Gastroesophageal sphincter (tissue), 4 donors: ENCODE results near the gene CERS1. TPM values are rescaled to one million over a fixed set of nuclear protein-coding genes. Genes with fewer than 3 reads are reported as not detected.
A peak's percentile ranks its signal among the peaks of the same experiment; 100 is the strongest.

Source experiments
- ATAC-seq: fragments of 150-250 bp; one replicate; pipeline ENCODE4 v1.9.1; 2016; ENCODE audit warnings: mild to moderate bottlenecking, moderate library complexity
- H3K27ac ChIP-seq, 4 donors: fragments of 200-600 bp; sonication (generic) in 3 of 4; 1 replicate in 3 of 4; 2 replicates in 1 of 4; pipeline ENCODE4 v1.5.1; 2016 to 2019
- H3K27me3 ChIP-seq: fragments of 200-600 bp; sonication (generic); one replicate; pipeline ENCODE4 v1.5.1; 2019
- H3K36me3 ChIP-seq, 2 donors: fragments of 200-600 bp; sonication (generic); one replicate each; pipeline ENCODE4 v1.5.1; 2019; ENCODE audit warnings: control low read depth in 1 of 2
- H3K4me1 ChIP-seq, 3 donors: fragments of 200-600 bp; sonication (generic); 1 replicate in 2 of 3; 2 replicates in 1 of 3; pipeline ENCODE4 v1.5.1; 2016 to 2019; ENCODE audit warnings: control low read depth in 2 of 3
- H3K4me3 ChIP-seq, 2 donors: fragments of 200-600 bp; sonication (generic); one replicate each; pipeline ENCODE4 v1.5.1; 2019; ENCODE audit warnings: mild to moderate bottlenecking in 1 of 2, moderate library complexity in 1 of 2
- H3K9me3 ChIP-seq, 3 donors: fragments of 200-600 bp; sonication (generic); one replicate each; pipeline ENCODE4 v1.5.1; 2017 to 2019; ENCODE audit warnings: control low read depth in 2 of 3
- EP300 ChIP-seq: sonication (generic); formaldehyde crosslinking; IDR thresholded peaks from one replicate; pipeline ENCODE4 v1.6.1; 2017; ENCODE audit warnings: antibody characterized with exemption, mild to moderate bottlenecking
- POLR2A ChIP-seq, 2 donors: fragments of 450-650 bp; IDR thresholded peaks; one replicate each; pipeline ENCODE4 v1.6.1; 2017; ENCODE audit warnings: antibody characterized with exemption in 2 of 2, mild to moderate bottlenecking in 2 of 2, moderate library complexity in 1 of 2
- POLR2AphosphoS5 ChIP-seq: sonication (generic); formaldehyde crosslinking; IDR thresholded peaks from one replicate; pipeline ENCODE4 v1.6.1; 2017; ENCODE audit warnings: antibody characterized with exemption
- WGBS, 2 donors: methylation state at CpG; one replicate each; pipeline ENCODE4 v1.1.5; 2018; ENCODE audit warnings: low coverage in 1 of 2; 5-methylcytosine and 5-hydroxymethylcytosine counted together
- total RNA-seq, 4 donors: library from RNA; depleted of rRNA; stranded (reverse); fragments of >200 nt; gene quantifications; one replicate each; pipeline ENCODE4 v1.1.0, GENCODE V29; 2016
- TF ChIP-seq, protein P1 (sequence below), 4 experiments: fragments of 200-600 bp in 2 of 4; fragments of 450-650 bp in 2 of 4; sonication (generic) in 1 of 4; IDR thresholded peaks; one replicate each; pipeline ENCODE4 v1.5.1; 2017 to 2019; ENCODE audit warnings: antibody characterized with exemption in 4 of 4, mild to moderate bottlenecking in 2 of 4, moderate library complexity in 2 of 4

The CERS1 gene
- total RNA-seq, 4 donors from 2014 or later: 0.73 to 1.3 (median 0.81) TPM; not detected in 1

DNA sequence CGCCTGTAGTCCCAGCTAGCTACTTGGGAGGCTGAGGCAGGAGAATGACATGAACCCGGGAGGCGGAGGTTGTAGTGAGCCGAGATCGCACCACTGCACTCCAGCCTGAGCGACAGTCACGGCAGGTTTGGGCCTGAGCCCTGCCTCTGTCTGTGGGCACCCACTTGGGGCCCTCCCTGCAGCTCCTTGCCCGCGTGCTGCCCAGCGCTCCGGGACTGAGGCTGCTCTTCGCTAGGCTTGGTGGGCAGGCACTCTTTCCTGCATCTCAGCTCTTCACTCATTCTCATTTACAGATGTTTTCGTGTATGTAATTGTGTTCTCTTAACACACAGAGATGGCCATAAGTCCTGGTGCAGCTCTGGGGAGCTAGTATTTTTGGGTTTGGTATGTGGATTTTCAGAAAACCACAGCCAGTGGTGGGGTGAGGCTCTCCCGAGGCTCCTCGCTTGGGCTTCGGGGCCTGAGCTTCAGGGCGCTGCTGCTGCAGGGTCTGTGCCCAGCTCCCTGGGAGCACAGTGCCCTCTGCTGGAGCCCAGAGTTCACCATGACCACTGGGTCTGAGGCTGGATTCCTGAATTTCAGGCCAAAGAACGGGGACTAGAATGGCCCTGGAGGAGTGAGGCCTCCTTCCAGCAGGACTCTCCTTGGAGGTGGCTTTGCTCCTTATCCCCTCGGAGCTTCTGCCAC lies 49.0 kb downstream of the CERS1 start:
- no peak for TF ChIP-seq EP300
- TF ChIP-seq, protein P1, sequence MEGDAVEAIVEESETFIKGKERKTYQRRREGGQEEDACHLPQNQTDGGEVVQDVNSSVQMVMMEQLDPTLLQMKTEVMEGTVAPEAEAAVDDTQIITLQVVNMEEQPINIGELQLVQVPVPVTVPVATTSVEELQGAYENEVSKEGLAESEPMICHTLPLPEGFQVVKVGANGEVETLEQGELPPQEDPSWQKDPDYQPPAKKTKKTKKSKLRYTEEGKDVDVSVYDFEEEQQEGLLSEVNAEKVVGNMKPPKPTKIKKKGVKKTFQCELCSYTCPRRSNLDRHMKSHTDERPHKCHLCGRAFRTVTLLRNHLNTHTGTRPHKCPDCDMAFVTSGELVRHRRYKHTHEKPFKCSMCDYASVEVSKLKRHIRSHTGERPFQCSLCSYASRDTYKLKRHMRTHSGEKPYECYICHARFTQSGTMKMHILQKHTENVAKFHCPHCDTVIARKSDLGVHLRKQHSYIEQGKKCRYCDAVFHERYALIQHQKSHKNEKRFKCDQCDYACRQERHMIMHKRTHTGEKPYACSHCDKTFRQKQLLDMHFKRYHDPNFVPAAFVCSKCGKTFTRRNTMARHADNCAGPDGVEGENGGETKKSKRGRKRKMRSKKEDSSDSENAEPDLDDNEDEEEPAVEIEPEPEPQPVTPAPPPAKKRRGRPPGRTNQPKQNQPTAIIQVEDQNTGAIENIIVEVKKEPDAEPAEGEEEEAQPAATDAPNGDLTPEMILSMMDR (IDR thresholded peaks at IDR 0.05): peak in 3 of 4 experiments; percentile 83 to 93 (median 92)
- Histone ChIP-seq H3K4me3 (no peak overlapping the region), H3K4me1 (peaks cover 0 to 100% (median 52%) of the 10 kb centered on the region in 3 donors), H3K27me3 (no peaks in the 10 kb centered on the region), H3K9me3 (no peaks in the 10 kb centered on the region), H3K36me3 (peaks cover 0 to 37% of the 10 kb centered on the region in 2 donors), H3K27ac (peak overlapping the region in 3 of 4 donors; percentile 76 to 81 (median 78))
- 42 to 100% methylated on average over 1 to 7 of the region's 19 CpGs for WGBS, 2 donors
- peak; percentile 88 for ATAC-seq

DNA sequence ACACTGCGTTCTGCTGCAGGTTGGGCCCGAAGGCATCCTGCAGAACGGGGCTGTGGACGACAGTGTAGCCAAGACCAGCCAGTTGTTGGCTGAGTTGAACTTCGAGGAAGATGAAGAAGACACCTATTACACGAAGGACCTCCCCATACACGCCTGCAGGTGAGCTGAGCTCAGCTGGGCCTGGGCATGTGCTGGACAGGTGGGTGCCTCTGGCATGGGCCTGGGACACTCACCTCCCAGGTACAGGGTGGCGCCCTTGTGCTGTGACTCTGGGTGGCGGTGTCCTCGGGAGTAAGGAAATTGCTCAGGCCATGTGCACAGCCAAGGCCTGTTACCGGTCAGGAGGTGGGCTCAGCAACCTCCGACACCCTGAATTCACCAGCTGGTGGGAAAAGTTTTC lies 50.0 kb downstream of the CERS1 start:
- Histone ChIP-seq H3K9me3 (no peaks in the 10 kb centered on the region), H3K36me3 (peaks cover 0 to 27% of the 10 kb centered on the region in 2 donors), H3K27ac (peak overlapping the region in 1 of 4 donors; percentile 76), H3K4me3 (no peak overlapping the region), H3K4me1 (peaks cover 0 to 100% (median 62%) of the 10 kb centered on the region in 3 donors), H3K27me3 (no peaks in the 10 kb centered on the region)
- 60 to 80% methylated on average over 1 to 8 of the region's 12 CpGs for WGBS, 2 donors
- TF ChIP-seq, protein P1 (IDR thresholded peaks at IDR 0.05): no peak
- no peak for TF ChIP-seq POLR2A (IDR thresholded peaks at IDR 0.05)
- no peak for ATAC-seq

DNA sequence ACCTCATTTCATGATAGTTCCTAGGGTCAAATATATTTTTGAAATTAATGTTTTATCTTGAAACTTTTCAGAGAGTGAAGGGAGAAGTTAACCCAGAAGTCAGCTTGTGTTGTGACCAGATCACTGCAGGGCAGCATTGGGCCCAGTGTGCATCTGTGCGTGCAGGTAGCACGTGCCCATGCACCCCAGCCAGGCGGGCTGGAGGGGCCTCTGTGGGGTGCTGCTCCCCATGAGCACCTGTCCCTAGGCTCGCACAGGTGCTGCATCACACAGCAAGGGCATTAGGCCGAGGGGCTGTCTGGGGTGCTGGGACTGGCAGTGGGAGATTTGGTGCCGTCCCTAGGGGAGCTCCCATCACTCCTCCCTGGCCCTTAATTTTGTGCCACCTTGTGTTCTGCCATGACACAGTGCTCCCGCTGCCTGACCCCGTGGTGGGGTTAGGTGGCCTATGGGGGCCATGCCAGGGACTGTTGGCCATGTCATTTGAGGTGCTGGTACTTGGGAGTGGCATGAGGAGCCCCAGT lies 51.1 kb downstream of the CERS1 start:
- Histone ChIP-seq H3K27ac (no peak overlapping the region), H3K4me1 (peaks cover 0 to 100% (median 67%) of the 10 kb centered on the region in 3 donors), H3K27me3 (no peaks in the 10 kb centered on the region), H3K9me3 (no peaks in the 10 kb centered on the region), H3K4me3 (no peak overlapping the region), H3K36me3 (peaks cover 0 to 16% of the 10 kb centered on the region in 2 donors)
- 70 to 100% methylated on average over 3 to 4 of the region's 8 CpGs for WGBS, 2 donors
- TF ChIP-seq POLR2A (IDR thresholded peaks at IDR 0.05): no peak
- TF ChIP-seq POLR2AphosphoS5: no peak
- TF ChIP-seq EP300: no peak
- TF ChIP-seq, protein P1 (IDR thresholded peaks at IDR 0.05): no peak
- ATAC-seq: no peak

DNA sequence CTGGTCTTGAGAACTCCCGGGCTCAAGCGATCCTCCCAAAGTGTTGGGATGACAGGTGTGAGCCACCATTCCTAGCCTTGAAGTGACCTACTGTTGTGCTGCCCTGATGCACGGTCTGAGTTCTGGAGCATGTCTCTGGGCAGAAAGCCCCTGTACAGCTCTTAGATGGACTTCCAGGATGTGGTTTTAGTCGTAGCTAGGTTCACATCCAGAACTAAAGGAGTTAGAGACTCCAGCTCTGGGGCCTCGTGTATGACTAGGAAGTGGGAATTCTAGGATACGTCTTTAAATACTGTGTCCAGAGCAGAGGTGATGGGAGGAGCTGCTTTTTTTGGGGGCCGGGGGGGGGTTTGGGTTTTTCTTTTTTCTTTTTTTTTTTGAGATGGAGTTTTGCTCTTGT lies 52.0 kb downstream of the CERS1 start:
- 62% methylated on average over 4 of the region's 7 CpGs; no CpG with 5 or more reads in 1 of the 2 donors for WGBS, 2 donors
- H3K36me3 ChIP-seq: peaks cover 0 to 11% of the 10 kb centered on the region in 2 donors
- no peaks in the 10 kb centered on the region for H3K27me3 ChIP-seq
- no peak for TF ChIP-seq POLR2AphosphoS5
- TF ChIP-seq, protein P1 (IDR thresholded peaks at IDR 0.05): no peak
- no peak for TF ChIP-seq EP300
- no peak for TF ChIP-seq POLR2A (IDR thresholded peaks at IDR 0.05)
- H3K27ac ChIP-seq: no peak overlapping the region
- no peak for ATAC-seq
- H3K4me3 ChIP-seq: no peak overlapping the region
- no peaks in the 10 kb centered on the region for H3K9me3 ChIP-seq
- H3K4me1 ChIP-seq: peaks cover 0 to 100% (median 65%) of the 10 kb centered on the region in 3 donors

DNA sequence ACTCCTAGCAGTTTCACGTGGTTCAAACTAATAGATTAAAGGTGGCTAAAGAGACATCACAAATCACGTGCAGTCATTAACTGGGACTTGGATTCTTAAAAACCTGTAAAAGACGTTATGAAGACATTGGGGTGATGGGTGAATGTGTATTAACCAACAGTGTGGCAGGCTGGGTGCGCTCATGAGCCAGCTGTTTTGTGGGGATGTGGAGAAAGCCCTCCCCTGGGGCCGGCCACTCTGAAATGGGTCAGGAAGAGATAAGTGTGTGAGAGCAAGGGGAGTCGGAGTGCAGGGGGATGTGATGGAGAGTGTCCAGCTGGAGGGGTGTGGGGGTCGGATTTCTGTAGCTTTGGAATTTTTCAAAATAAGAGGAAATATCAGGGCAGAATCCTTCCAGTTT lies 53.8 kb downstream of the CERS1 start:
- no peaks in the 10 kb centered on the region for H3K27me3 ChIP-seq
- H3K9me3 ChIP-seq: no peaks in the 10 kb centered on the region
- H3K36me3 ChIP-seq: peaks cover 0 to 10% of the 10 kb centered on the region in 2 donors
- no peak for ATAC-seq
- no peak overlapping the region for H3K4me3 ChIP-seq
- TF ChIP-seq POLR2A (IDR thresholded peaks at IDR 0.05) (no peak), POLR2AphosphoS5 (no peak), EP300 (no peak)
- TF ChIP-seq, protein P1 (IDR thresholded peaks at IDR 0.05): no peak
- H3K27ac ChIP-seq: no peak overlapping the region
- WGBS, 2 donors: 29% methylated on average over 7 of the region's 7 CpGs; no CpG with 5 or more reads in 1 of the 2 donors
- H3K4me1 ChIP-seq: peaks cover 0 to 100% (median 55%) of the 10 kb centered on the region in 3 donors
